GM19351 (cell line): ENCODE data around the gene IDI1.
"Not testable (repeated sequence)": the region's sequence is repeated elsewhere in the genome, so short reads cannot be mapped to it uniquely, and the experiment has no call there.

ENCODE experiments used
- ATAC-seq: cut with Tn5 transposase; IDR thresholded peaks from one replicate; pipeline ENCODE4 v1.9.1; 2021; ENCODE audit warnings: mild to moderate bottlenecking, moderate library complexity; ENCODE audit not compliant: unreplicated experiment

The IDI1 gene

GRCh38 chr10:1064964-1065247 is 16.0 kb upstream of the IDI1 start:
- ATAC-seq = no peak

- ATAC-seq = no peak
These were observed 14.4 kb upstream of the IDI1 start for GRCh38 chr10:1063232-1063865.

- no peak for ATAC-seq
These were observed 13.2 kb upstream of the IDI1 start for GRCh38 chr10:1061930-1062774.

- ATAC-seq = no peak
These were observed 11.0 kb upstream of the IDI1 start for GRCh38 chr10:1059902-1060301.

GRCh38 chr10:1058017-1058416 is 9.1 kb upstream of the IDI1 start:
- ATAC-seq = no peak

GRCh38 chr10:1057106-1057657 is 8.3 kb upstream of the IDI1 start:
- ATAC-seq = peak; percentile 25

- peak; percentile 94 for ATAC-seq
These were observed 7.6 kb upstream of the IDI1 start, which contains the start of gene WDR37 for GRCh38 chr10:1056326-1057105. WDR37 (plus strand) TSS chr10:1056385; CDS start chr10:1072156, 15,771 bp downstream.

GRCh38 chr10:1054684-1055083 is 5.8 kb upstream of the IDI1 start:
- no peak for ATAC-seq

- ATAC-seq = peak; percentile 14
These were observed 1.6 kb upstream of the IDI1 start for GRCh38 chr10:1050554-1050953.

- no peak for ATAC-seq
These were observed 1.2 kb upstream of the IDI1 start for GRCh38 chr10:1050145-1050544.

GRCh38 chr10:1049425-1049958 is 573 bp upstream of the IDI1 start:
- no peak for ATAC-seq

- ATAC-seq = no peak
These were observed 579 bp downstream of the IDI1 start for GRCh38 chr10:1048349-1048731.

GRCh38 chr10:1047937-1048336 is 982 bp downstream of the IDI1 start:
- ATAC-seq = no peak

- no peak for ATAC-seq
These were observed 3.5 kb downstream of the IDI1 start for GRCh38 chr10:1045415-1045814.

- ATAC-seq = no peak
These were observed 4.0 kb downstream of the IDI1 start for GRCh38 chr10:1044964-1045363.

- no peak for ATAC-seq
These were observed 4.8 kb downstream of the IDI1 start for GRCh38 chr10:1044146-1044545.

- ATAC-seq = peak; percentile 64
These were observed 5.4 kb downstream of the IDI1 start for GRCh38 chr10:1043532-1043995.

GRCh38 chr10:1041514-1041913 is 7.4 kb downstream of the IDI1 start:
- ATAC-seq = no peak

- ATAC-seq = no peak
These were observed 8.8 kb downstream of the IDI1 start for GRCh38 chr10:1040133-1040532.

- ATAC-seq = not testable (repeated sequence)
These were observed 10.2 kb downstream of the IDI1 start for GRCh38 chr10:1038769-1039168.

GRCh38 chr10:1037098-1037497 is 11.8 kb downstream of the IDI1 start:
- no peak for ATAC-seq
